Measurements from ENCODE around the gene ZCRB1. TPM values are rescaled to one million over a fixed set of nuclear protein-coding genes. Genes with fewer than 3 reads are reported as not detected.
"Not testable (repeated sequence)": the region's sequence is repeated elsewhere in the genome, so short reads cannot be mapped to it uniquely, and the experiment has no call there.

ZCRB1 gene
- total RNA-seq, 1 donor from 2014 or later = 59.4 TPM

- H3K27ac Mint-ChIP-seq (ENCODE audit: unreplicated experiment) = no peak overlapping the region
- no peak for DNase-seq (ENCODE audit: low read depth, low spot score)
- no peaks in the 10 kb centered on the region for H3K4me1 Mint-ChIP-seq
- H3K9me3 Mint-ChIP-seq = no peaks in the 10 kb centered on the region
- H3K4me3 Mint-ChIP-seq = no peak overlapping the region
- TF ChIP-seq CTCF (conservative IDR thresholded peaks at IDR 0.05) = no peak
- peaks cover 6% of the 10 kb centered on the region for H3K36me3 Mint-ChIP-seq (ENCODE audit: low read depth)
- no peaks in the 10 kb centered on the region for H3K27me3 Mint-ChIP-seq (ENCODE audit: low read depth)
Measured at GRCh38 chr12:42364692-42365091, 38.8 kb upstream of the ZCRB1 start.

DNA sequence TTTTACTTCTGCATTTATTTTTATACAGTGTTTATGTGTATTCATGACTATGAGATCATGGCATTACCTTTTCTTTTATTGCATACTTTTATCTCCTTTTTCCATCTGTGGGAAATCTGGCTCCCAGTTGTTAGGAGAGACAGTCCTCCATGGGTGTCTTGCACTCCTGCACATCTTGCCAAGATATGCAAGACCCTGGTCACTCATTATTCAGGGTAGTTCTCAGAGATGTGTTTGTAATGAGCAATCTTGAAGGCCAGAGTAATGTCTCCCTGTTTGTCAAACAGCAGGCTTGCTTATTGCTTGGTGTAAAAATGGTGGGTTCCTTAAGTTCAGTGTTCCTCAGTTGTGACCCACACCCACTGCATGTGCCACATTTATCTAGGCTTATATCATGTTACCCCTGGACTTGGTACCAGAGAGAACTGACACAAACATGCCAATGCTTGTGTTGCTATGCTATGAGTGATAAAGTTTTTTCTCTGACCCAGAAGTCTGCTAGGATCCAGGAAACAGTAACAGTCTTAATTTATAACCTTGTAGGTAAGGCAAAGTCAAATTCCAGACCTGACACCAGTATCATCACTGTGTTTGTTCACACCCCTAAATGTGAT is 36.9 kb upstream of the ZCRB1 start:
- peaks cover 9% of the 10 kb centered on the region for H3K36me3 Mint-ChIP-seq (ENCODE audit: low read depth)
- no peaks in the 10 kb centered on the region for H3K9me3 Mint-ChIP-seq
- no peaks in the 10 kb centered on the region for H3K27me3 Mint-ChIP-seq (ENCODE audit: low read depth)
- no peak for TF ChIP-seq CTCF (conservative IDR thresholded peaks at IDR 0.05)
- H3K27ac Mint-ChIP-seq (ENCODE audit: unreplicated experiment) = no peak overlapping the region
- no peak for DNase-seq (ENCODE audit: low read depth, low spot score)
- H3K4me1 Mint-ChIP-seq = no peaks in the 10 kb centered on the region
- H3K4me3 Mint-ChIP-seq = no peak overlapping the region

DNA sequence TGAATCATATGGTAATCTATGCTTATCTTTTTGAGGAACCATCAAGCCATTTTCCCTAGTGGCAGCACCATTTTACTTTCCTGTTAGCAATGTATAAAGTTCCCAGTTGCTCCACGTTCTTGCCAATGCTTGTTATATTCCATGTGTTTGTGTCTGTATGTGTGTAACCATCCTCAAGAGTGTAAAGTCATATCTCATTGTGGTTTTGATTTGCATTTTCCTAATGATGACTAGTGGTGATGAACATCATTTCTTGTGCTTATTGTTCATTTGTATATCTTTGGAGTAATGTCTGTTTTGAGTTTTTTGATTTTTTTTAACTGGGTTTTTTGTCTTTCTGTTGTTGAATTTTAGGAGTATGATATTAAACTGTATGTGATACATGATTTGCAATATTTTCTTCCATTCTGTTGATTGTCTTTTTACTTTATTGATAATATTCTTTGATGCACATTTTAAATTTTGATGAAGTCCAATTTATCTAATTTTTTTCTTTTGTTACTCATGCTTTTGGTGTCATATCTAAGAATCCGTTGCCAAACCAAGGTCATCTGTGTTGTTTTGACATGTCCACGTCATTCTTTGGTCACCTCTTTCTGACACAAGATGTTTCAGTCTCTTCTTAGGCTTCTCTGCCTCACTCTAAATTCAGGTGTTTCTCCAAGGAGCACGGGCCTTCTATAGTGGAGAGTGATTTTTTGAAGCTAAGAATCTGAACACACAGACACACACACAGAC is 36.2 kb upstream of the ZCRB1 start:
- Mint-ChIP-seq H3K27me3 (ENCODE audit: low read depth) (no peaks in the 10 kb centered on the region), H3K9me3 (no peaks in the 10 kb centered on the region), H3K4me1 (no peaks in the 10 kb centered on the region), H3K36me3 (ENCODE audit: low read depth) (peaks cover 9% of the 10 kb centered on the region), H3K4me3 (no peak overlapping the region), H3K27ac (ENCODE audit: unreplicated experiment) (no peak overlapping the region)
- DNase-seq (ENCODE audit: low read depth, low spot score) = no peak
- no peak for TF ChIP-seq CTCF (conservative IDR thresholded peaks at IDR 0.05)

DNA sequence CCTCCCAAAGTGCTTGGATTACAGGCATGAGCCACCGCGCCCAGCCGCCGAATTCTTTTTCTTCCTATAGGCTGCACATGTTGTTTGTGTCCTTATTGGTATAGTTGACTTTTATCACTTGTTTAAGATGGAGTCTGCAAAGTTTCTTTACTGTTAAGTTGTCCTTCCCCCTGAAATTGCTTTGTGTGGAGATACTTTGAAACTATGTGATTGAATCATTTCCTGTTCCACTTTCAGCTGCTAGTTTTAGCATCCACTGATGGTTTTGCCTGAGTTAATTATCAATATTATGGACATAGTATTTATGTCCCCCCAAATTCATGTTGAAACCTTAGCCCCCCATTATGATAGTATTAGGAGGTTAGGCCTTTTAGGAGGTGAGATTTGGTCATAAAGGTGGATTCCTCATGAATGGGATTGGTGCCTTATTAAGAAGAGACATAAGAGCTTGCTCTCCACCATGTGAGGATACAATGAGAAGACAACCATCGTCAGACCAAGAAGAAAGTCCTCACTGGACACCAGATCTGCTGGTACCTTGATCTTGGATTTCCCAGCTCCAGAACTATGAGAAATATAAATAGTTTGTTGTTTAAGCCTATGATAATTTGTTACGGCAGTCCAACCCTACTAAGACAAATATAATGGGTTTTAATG is 35.0 kb upstream of the ZCRB1 start:
- H3K27ac Mint-ChIP-seq (ENCODE audit: unreplicated experiment) = no peak overlapping the region
- H3K27me3 Mint-ChIP-seq (ENCODE audit: low read depth) = no peaks in the 10 kb centered on the region
- H3K4me3 Mint-ChIP-seq = no peak overlapping the region
- no peaks in the 10 kb centered on the region for H3K4me1 Mint-ChIP-seq
- H3K36me3 Mint-ChIP-seq (ENCODE audit: low read depth) = peaks cover 9% of the 10 kb centered on the region
- H3K9me3 Mint-ChIP-seq = no peaks in the 10 kb centered on the region
- DNase-seq (ENCODE audit: low read depth, low spot score) = no peak
- TF ChIP-seq CTCF (conservative IDR thresholded peaks at IDR 0.05) = no peak

DNA sequence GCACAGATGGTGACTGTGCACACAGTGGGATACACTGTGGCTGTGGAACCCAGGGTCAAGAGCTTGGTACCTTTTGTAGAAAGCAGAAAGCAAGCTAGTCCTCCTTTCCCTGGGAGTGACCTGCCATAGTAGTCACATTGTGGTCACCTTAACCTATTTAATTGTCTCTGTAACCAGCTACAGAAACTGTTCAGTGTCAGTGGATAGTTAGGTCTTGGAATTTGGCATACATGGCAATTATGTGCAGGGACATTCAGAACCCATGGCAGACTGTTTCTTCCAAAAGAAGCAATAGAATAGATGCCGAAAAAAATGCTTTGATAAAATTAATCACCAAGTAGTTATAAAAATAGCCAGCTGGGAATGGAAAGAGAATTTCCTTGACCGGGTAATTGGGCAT is 30.4 kb upstream of the ZCRB1 start:
- no peak overlapping the region for H3K27ac Mint-ChIP-seq (ENCODE audit: unreplicated experiment)
- H3K9me3 Mint-ChIP-seq = no peaks in the 10 kb centered on the region
- H3K4me3 Mint-ChIP-seq = no peak overlapping the region
- peaks cover 12% of the 10 kb centered on the region for H3K36me3 Mint-ChIP-seq (ENCODE audit: low read depth)
- DNase-seq (ENCODE audit: low read depth, low spot score) = no peak
- H3K4me1 Mint-ChIP-seq = no peaks in the 10 kb centered on the region
- no peak for TF ChIP-seq CTCF (conservative IDR thresholded peaks at IDR 0.05)
- no peaks in the 10 kb centered on the region for H3K27me3 Mint-ChIP-seq (ENCODE audit: low read depth)

DNA sequence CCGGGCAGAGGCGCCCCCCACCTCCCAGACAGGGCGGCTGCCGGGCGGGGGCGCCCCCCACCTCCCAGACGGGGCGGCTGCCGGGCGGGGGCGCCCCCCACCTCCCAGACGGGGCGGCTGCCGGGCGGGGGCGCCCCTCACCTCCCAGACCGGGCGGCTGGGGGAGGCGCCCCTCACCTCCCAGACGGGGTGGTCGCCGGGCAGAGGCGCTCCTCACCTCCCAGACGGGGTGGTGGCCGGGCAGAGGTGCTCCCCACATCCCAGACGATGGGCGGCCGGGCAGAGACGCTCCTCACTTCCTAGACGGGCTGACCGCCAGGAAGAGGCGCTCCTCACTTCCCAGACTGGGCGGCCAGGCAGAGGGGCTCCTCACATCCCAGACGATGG is 24.1 kb upstream of the ZCRB1 start:
- not testable (repeated sequence) for H3K4me3 Mint-ChIP-seq; DNase-seq (ENCODE audit: low read depth, low spot score); H3K9me3 Mint-ChIP-seq; H3K27ac Mint-ChIP-seq (ENCODE audit: unreplicated experiment); H3K4me1 Mint-ChIP-seq; H3K27me3 Mint-ChIP-seq (ENCODE audit: low read depth)
- H3K36me3 Mint-ChIP-seq (ENCODE audit: low read depth) = peaks cover 16% of the 10 kb centered on the region

DNA sequence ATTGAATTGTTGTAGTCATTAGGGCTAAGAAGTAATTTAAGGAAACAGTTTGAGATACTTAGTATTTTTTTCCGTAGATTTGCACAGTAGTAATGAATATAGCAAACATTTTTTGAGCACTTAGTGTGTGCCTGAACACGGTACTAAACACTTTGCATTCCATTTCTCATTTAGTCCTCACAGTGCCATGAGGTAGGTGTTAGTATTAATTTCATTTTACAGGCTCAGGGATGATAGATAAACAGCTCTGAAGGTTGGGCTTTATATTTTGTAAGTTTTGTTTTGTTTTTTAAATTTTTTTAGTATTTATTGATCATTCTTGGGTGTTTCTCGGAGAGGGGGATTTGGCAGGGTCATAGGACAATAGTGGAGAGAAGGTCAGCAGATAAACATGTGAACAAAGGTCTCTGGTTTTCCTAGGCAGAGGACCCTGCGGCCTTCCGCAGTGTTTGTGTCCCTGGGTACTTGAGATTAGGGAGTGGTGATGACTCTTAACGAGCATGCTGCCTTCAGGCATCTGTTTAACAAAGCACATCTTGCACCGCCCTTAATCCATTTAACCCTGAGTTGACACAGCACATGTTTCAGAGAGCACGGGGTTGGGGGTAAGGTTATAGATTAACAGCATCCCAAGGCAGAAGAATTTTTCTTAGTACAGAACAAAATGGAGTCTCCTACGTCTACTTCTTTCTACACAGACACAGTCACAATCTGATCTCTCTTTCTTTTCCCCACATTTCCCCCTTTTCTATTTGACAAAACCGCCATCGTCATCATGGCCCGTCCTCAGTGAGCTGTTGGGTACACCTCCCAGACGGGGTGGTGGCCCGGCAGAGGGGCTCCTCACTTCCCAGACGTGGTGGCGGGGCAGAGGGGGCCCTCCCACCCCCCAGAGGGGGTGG is 23.5 kb upstream of the ZCRB1 start:
- H3K4me1 Mint-ChIP-seq; H3K4me3 Mint-ChIP-seq; DNase-seq (ENCODE audit: low read depth, low spot score); H3K27me3 Mint-ChIP-seq (ENCODE audit: low read depth); H3K27ac Mint-ChIP-seq (ENCODE audit: unreplicated experiment); H3K9me3 Mint-ChIP-seq: not testable (repeated sequence)
- peaks cover 16% of the 10 kb centered on the region for H3K36me3 Mint-ChIP-seq (ENCODE audit: low read depth)

All from neural crest cell (in vitro differentiated cells).